Measurements from ENCODE around the gene SSPN. TPM values are rescaled to one million over a fixed set of nuclear protein-coding genes. Genes with fewer than 3 reads are reported as not detected.

Gene SSPN, protein sequence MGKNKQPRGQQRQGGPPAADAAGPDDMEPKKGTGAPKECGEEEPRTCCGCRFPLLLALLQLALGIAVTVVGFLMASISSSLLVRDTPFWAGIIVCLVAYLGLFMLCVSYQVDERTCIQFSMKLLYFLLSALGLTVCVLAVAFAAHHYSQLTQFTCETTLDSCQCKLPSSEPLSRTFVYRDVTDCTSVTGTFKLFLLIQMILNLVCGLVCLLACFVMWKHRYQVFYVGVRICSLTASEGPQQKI
- total RNA-seq (10 to 100 TPM in 1 of 6 donors, 1 to 10 TPM in 5; 3.7 to 11.9 (median 5.8) TPM), polyA plus RNA-seq (1 to 10 TPM in 1 of 2 donors, under 1 TPM in 1; 0.61 to 2.1 TPM)

- TF ChIP-seq, protein P1, sequence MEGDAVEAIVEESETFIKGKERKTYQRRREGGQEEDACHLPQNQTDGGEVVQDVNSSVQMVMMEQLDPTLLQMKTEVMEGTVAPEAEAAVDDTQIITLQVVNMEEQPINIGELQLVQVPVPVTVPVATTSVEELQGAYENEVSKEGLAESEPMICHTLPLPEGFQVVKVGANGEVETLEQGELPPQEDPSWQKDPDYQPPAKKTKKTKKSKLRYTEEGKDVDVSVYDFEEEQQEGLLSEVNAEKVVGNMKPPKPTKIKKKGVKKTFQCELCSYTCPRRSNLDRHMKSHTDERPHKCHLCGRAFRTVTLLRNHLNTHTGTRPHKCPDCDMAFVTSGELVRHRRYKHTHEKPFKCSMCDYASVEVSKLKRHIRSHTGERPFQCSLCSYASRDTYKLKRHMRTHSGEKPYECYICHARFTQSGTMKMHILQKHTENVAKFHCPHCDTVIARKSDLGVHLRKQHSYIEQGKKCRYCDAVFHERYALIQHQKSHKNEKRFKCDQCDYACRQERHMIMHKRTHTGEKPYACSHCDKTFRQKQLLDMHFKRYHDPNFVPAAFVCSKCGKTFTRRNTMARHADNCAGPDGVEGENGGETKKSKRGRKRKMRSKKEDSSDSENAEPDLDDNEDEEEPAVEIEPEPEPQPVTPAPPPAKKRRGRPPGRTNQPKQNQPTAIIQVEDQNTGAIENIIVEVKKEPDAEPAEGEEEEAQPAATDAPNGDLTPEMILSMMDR (IDR thresholded peaks at IDR 0.05), result no peak
- Histone ChIP-seq H3K4me3 (peak within 1 kb of the TSS; percentile 38 to 73 (median 56)), H3K27ac (peak within 1 kb of the TSS; percentile 73 to 88 (median 80)), H3K27me3 (no peaks in the 10 kb centered on the region), H3K36me3 (no peaks in the 10 kb centered on the region), H3K4me1 (peaks cover 0 to 7% (median 0%) of the 10 kb centered on the region in 3 donors), H3K9me3 (no peaks in the 10 kb centered on the region)
- no peak for FAIRE-seq
- intact Hi-C loops (cut with DNase I), result loop anchor here in 2 of 3 donors (10.0 kb wide), 1 partner anchor 70 kb away; the partner anchor contains the start of gene BHLHE41 (in 2 of the 2)
- WGBS, 2 donors, result 0% methylated on average over 35 of the region's 35 CpGs
- peak; percentile 84 to 89 (median 87) for ATAC-seq
- peak; percentile 69 to 88 (median 85) for DNase-seq
Measured at GRCh38 chr12:26195250-26195640, at the start of gene SSPN. Gene SSPN, plus strand, starts transcription at chr12:26195573. Its CDS starts 100 bp downstream, at chr12:26195673.

GRCh38 chr12:26148291-26148690 lies 47.1 kb upstream of the SSPN start:
- TF ChIP-seq, protein P1 (IDR thresholded peaks at IDR 0.05), result no peak
- intact Hi-C loops (cut with DNase I), result no loop called here
- ATAC-seq (no peak), DNase-seq (no peak), FAIRE-seq (no peak)
- H3K27ac ChIP-seq, result no peak overlapping the region
- H3K9me3 ChIP-seq, result no peaks in the 10 kb centered on the region
- H3K36me3 ChIP-seq, result no peaks in the 10 kb centered on the region
- 76 to 85% methylated on average over 7 of the region's 7 CpGs for WGBS, 2 donors
- H3K27me3 ChIP-seq, result no peaks in the 10 kb centered on the region
- no peak overlapping the region for H3K4me3 ChIP-seq
- H3K4me1 ChIP-seq, result peaks cover 0 to 5% (median 5%) of the 10 kb centered on the region in 3 donors

DNA sequence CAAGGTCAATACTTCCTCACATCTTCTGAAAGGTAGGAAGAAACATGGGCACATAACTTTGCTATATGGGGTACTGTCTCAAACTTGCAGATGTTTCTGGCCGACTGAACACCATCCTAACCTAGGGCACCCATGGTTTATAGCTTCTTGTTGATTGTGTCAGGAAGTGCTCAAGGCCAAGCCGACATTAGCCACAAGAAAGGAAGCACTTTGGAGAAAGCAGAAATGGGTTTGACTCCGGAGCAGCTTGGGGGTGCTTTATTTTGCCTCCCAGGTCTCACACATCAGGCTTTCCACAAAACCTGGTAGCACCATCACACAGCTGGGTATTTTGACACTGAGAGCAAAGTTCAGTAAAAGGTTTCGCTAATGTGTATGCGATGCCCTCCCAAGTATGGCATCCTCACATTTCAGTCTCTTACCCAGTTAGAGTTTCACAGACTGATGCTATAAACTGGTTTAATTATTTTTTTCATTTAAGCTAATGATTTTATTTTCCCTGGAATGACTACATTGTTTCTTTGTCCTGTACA lies 45.3 kb upstream of the SSPN start:
- ATAC-seq, result no peak
- no peaks in the 10 kb centered on the region for H3K27me3 ChIP-seq
- DNase-seq, result no peak
- TF ChIP-seq, protein P1 (IDR thresholded peaks at IDR 0.05), result no peak
- H3K36me3 ChIP-seq, result no peaks in the 10 kb centered on the region
- no peaks in the 10 kb centered on the region for H3K9me3 ChIP-seq
- peaks cover 7 to 13% (median 9%) of the 10 kb centered on the region in 3 donors for H3K4me1 ChIP-seq
- intact Hi-C loops (cut with DNase I), result no loop called here
- H3K27ac ChIP-seq, result peak overlapping the region in 1 of 4 donors; percentile 17
- no peak overlapping the region for H3K4me3 ChIP-seq
- WGBS, 2 donors, result 58 to 61% methylated on average over 5 of the region's 5 CpGs
- FAIRE-seq, result no peak

DNA sequence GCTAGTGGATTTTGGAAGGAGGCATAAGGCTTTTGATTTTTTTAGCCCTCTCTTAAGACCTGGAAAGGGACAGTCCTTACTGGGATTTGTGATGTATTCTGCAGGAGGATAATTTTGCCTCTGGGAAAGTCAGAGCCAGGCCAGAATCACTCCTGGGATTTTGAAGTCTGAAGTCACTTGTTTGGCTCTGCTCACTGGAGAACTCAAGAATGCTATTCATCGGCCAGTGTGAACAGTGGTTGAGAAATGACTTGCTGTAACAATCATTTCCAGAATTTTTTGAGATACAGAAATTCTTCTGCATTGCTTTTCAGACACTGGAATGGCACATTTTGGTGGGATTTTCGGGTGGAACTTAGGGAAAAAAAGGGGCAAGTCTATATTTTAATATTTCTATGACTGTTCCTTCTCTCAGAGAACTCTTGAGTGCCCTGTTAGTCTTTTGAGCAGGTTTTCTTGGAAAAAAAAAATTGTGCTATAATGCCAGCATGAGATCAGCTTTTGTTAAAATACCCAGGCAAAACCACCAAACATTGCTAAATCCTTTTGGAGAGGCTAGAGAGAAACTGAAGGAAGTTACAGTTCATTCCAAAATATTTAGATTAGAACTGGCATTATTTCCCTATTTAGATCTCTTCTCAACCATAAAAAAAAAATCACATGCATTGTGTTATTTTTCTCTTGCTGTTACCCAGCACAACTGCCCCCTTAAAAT lies 44.5 kb upstream of the SSPN start:
- no peak for FAIRE-seq
- H3K4me3 ChIP-seq, result no peak overlapping the region
- no peaks in the 10 kb centered on the region for H3K36me3 ChIP-seq
- no peaks in the 10 kb centered on the region for H3K9me3 ChIP-seq
- H3K27ac ChIP-seq, result peak overlapping the region in 2 of 4 donors; percentile 17 to 20
- ATAC-seq, result peak in 3 of 4 donors; percentile 21 to 56 (median 39)
- no peak for DNase-seq
- peaks cover 8 to 13% (median 9%) of the 10 kb centered on the region in 3 donors for H3K4me1 ChIP-seq
- no peaks in the 10 kb centered on the region for H3K27me3 ChIP-seq
- WGBS, 2 donors, result 50 to 52% methylated on average over 2 of the region's 2 CpGs
- intact Hi-C loops (cut with DNase I), result no loop called here
- TF ChIP-seq, protein P1 (IDR thresholded peaks at IDR 0.05), result no peak
